ENCODE data around the gene MDN1.

DNA sequence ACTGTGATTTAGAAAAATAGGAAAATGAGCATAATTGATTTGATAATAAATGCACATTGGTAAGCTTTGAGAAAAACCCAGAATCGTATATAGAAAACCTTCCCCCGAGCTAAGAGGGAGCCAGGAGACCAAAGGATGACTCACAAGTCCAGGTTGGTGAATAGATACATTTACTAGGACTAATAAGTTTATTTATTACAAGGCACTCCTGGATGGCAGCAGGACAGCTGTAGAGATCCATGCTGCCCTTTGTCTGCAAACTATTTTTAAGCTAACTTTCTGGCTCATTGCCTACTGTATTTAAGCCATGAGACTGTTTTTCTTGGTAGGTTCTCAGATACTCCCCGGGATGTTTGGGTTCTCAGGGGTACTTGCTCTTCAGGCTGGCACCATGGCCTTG lies 23.5 kb upstream of the MDN1 start:
- TF ChIP-seq, protein P1, sequence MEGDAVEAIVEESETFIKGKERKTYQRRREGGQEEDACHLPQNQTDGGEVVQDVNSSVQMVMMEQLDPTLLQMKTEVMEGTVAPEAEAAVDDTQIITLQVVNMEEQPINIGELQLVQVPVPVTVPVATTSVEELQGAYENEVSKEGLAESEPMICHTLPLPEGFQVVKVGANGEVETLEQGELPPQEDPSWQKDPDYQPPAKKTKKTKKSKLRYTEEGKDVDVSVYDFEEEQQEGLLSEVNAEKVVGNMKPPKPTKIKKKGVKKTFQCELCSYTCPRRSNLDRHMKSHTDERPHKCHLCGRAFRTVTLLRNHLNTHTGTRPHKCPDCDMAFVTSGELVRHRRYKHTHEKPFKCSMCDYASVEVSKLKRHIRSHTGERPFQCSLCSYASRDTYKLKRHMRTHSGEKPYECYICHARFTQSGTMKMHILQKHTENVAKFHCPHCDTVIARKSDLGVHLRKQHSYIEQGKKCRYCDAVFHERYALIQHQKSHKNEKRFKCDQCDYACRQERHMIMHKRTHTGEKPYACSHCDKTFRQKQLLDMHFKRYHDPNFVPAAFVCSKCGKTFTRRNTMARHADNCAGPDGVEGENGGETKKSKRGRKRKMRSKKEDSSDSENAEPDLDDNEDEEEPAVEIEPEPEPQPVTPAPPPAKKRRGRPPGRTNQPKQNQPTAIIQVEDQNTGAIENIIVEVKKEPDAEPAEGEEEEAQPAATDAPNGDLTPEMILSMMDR (IDR thresholded peaks at IDR 0.05), result no peak
- TF ChIP-seq ZFX (IDR thresholded peaks at IDR 0.05; ENCODE audit: borderline replicate concordance), result no peak

Data from 22Rv1 (cell line).